ENCODE data around the gene TMEM94. TPM values are rescaled to one million over a fixed set of nuclear protein-coding genes. Genes with fewer than 3 reads are reported as not detected.

The TMEM94 gene
- total RNA-seq, 1 experiment from 2014 or later: 109 TPM

- Mint-ChIP-seq H3K27ac (ENCODE audit: unreplicated experiment) (no peak overlapping the region), H3K27me3 (ENCODE audit: insufficient read depth, unreplicated experiment) (no peaks in the 10 kb centered on the region), H3K4me1 (ENCODE audit: low read depth, unreplicated experiment) (peaks cover 9% of the 10 kb centered on the region), H3K4me3 (ENCODE audit: unreplicated experiment) (no peak overlapping the region), H3K9me3 (ENCODE audit: unreplicated experiment) (no peaks in the 10 kb centered on the region), H3K36me3 (ENCODE audit: insufficient read depth, unreplicated experiment) (peaks cover 60% of the 10 kb centered on the region)
- ChIA-PET POLR2A (no interaction called here), CTCF (interaction anchor here (0.6 kb wide), 1 partner anchor 17 kb away, joined by 5 read pairs; no protein-coding TSS in a partner anchor)
- DNase-seq: no peak
- peaks cover 3% of the 10 kb centered on the region; the same call in 1 of the 2 replicates for H3K36me3 ChIP-seq (ENCODE audit: control insufficient read depth, insufficient read depth, low read length)
- no peak overlapping the region for H3K4me3 ChIP-seq (ENCODE audit: low read depth, low read length)
- TF ChIP-seq CTCF (IDR thresholded peaks at IDR 0.05; ENCODE audit: insufficient read depth in 1 of 2, low read depth in 1 of 2, low read length in 1 of 2, severe bottlenecking in 1 of 2, unreplicated experiment in 1 of 2): no peak
- no peaks in the 10 kb centered on the region for H3K9me3 ChIP-seq
- H3K27me3 ChIP-seq (replicated peaks; ENCODE audit: control insufficient read depth, insufficient read depth, low read length): no peaks in the 10 kb centered on the region
- intact Hi-C loops (cut with micrococcal nuclease; ENCODE audit: unreplicated experiment): no loop called here
- BruUV-seq (replicated peaks): no TSS peak
- peaks cover 4% of the 10 kb centered on the region; the same call in 1 of the 2 replicates for H3K4me1 ChIP-seq
Measured at GRCh38 chr17:75508931-75509361, 52.5 kb downstream of the TMEM94 start.

GRCh38 chr17:75509528-75510258 is 53.3 kb downstream of the TMEM94 start:
- no peak for DNase-seq

GRCh38 chr17:75511270-75511609 is 54.8 kb downstream of the TMEM94 start:
- CTCF ChIA-PET: interaction anchor here (0.6 kb wide), 1 partner anchor 28 kb away, joined by 4 read pairs; no protein-coding TSS in a partner anchor
- no peaks in the 10 kb centered on the region for H3K27me3 Mint-ChIP-seq (ENCODE audit: insufficient read depth, unreplicated experiment)
- H3K9me3 ChIP-seq: no peaks in the 10 kb centered on the region
- peaks cover 47% of the 10 kb centered on the region for H3K36me3 Mint-ChIP-seq (ENCODE audit: insufficient read depth, unreplicated experiment)
- POLR2A ChIA-PET: no interaction called here
- TF ChIP-seq CTCF (IDR thresholded peaks at IDR 0.05; ENCODE audit: insufficient read depth in 1 of 2, low read depth in 1 of 2, low read length in 1 of 2, severe bottlenecking in 1 of 2, unreplicated experiment in 1 of 2): no peak
- peaks cover 3% of the 10 kb centered on the region; the same call in 1 of the 2 replicates for H3K36me3 ChIP-seq (ENCODE audit: control insufficient read depth, insufficient read depth, low read length)
- no peaks in the 10 kb centered on the region for H3K9me3 Mint-ChIP-seq (ENCODE audit: unreplicated experiment)
- BruUV-seq (replicated peaks): no TSS peak
- no peak overlapping the region for H3K27ac Mint-ChIP-seq (ENCODE audit: unreplicated experiment)
- H3K4me1 ChIP-seq: peaks cover 10% of the 10 kb centered on the region
- H3K4me3 Mint-ChIP-seq (ENCODE audit: unreplicated experiment): no peak overlapping the region
- no peaks in the 10 kb centered on the region for H3K27me3 ChIP-seq (replicated peaks; ENCODE audit: control insufficient read depth, insufficient read depth, low read length)
- intact Hi-C loops (cut with micrococcal nuclease; ENCODE audit: unreplicated experiment): no loop called here
- peaks cover 9% of the 10 kb centered on the region for H3K4me1 Mint-ChIP-seq (ENCODE audit: low read depth, unreplicated experiment)
- DNase-seq: no peak
- H3K4me3 ChIP-seq (ENCODE audit: low read depth, low read length): no peak overlapping the region

More at GRCh38 chr17:75509528-75510258, 53.3 kb downstream of the TMEM94 start:
- Histone ChIP-seq H3K27me3 (replicated peaks; ENCODE audit: control insufficient read depth, insufficient read depth, low read length) (no peaks in the 10 kb centered on the region), H3K36me3 (ENCODE audit: control insufficient read depth, insufficient read depth, low read length) (peaks cover 3% of the 10 kb centered on the region; the same call in 1 of the 2 replicates), H3K4me3 (ENCODE audit: low read depth, low read length) (no peak overlapping the region), H3K9me3 (no peaks in the 10 kb centered on the region), H3K4me1 (peaks cover 10% of the 10 kb centered on the region)
- no peak overlapping the region for H3K4me3 Mint-ChIP-seq (ENCODE audit: unreplicated experiment)
- H3K9me3 Mint-ChIP-seq (ENCODE audit: unreplicated experiment): no peaks in the 10 kb centered on the region
- POLR2A ChIA-PET: no interaction called here
- no peak overlapping the region for H3K27ac Mint-ChIP-seq (ENCODE audit: unreplicated experiment)
- H3K27me3 Mint-ChIP-seq (ENCODE audit: insufficient read depth, unreplicated experiment): no peaks in the 10 kb centered on the region
- intact Hi-C loops (cut with micrococcal nuclease; ENCODE audit: unreplicated experiment): no loop called here
- CTCF ChIA-PET: no interaction called here
- peaks cover 53% of the 10 kb centered on the region for H3K36me3 Mint-ChIP-seq (ENCODE audit: insufficient read depth, unreplicated experiment)
- H3K4me1 Mint-ChIP-seq (ENCODE audit: low read depth, unreplicated experiment): peaks cover 9% of the 10 kb centered on the region
- no peak for TF ChIP-seq CTCF (IDR thresholded peaks at IDR 0.05; ENCODE audit: insufficient read depth in 1 of 2, low read depth in 1 of 2, low read length in 1 of 2, severe bottlenecking in 1 of 2, unreplicated experiment in 1 of 2)
- BruUV-seq (replicated peaks): no TSS peak
